Glomerular endothelial cell (primary cell): ENCODE data around the gene S1PR1. TPM values are rescaled to one million over a fixed set of nuclear protein-coding genes. Genes with fewer than 3 reads are reported as not detected.

Experiments
- DNase-seq: peaks from one replicate; pipeline ENCODE4 v3.0.0-alpha.2; 2011; ENCODE audit warnings: low read depth, low spot score; ENCODE audit errors: extremely low read depth
- total RNA-seq: library from RNA; depleted of rRNA; stranded (reverse); fragments of >200 nt; gene quantifications from 2 replicates; pipeline ENCODE4 v1.2.3, GENCODE V29; 2015

S1PR1 gene
- total RNA-seq, 1 donor from 2014 or later = 260 TPM

- no peak for DNase-seq
Observed at GRCh38 chr1:101245246-101245927, 8.6 kb downstream of the S1PR1 start.

DNA sequence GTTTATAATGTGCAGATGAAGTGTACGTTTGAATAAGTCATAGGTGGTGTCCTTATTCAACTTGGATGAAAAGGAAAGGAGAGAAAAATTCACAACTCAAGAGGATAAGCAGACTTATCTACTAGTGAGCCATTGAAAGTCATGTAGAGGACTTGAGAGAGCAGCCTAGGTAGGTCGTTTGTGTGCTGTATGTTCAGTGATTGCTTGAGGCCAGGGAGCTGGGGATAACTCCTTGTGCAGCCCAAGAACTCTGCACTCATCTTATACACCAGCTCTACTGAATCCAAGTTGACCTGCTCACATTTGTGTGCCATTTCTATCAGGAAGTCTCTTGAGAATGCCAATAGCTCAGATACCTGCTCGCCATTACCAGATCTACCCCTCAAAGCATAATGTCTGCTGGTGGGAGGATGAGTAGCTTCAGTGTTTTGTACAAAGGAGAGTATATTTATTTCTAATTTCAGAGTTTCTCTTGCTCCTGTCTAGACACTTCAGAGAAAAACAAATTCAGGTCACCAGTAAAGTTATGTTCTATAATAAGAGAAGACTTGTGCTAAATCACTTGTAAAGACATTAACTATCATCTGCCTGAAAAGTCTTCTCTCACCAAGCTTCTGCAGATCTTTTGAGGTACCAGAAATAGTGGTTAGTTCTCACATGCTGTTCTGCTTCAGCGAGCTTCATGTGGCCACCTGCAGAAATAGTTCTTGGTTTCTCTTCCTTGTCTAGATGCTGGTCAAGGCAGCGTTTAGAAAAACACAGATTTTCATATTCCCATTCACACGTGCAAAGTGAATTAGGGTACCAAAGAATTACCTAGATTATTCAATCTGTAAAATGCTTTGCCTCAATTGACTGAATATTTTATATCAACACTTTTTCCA lies 10.8 kb downstream of the S1PR1 start:
- no peak for DNase-seq

DNA sequence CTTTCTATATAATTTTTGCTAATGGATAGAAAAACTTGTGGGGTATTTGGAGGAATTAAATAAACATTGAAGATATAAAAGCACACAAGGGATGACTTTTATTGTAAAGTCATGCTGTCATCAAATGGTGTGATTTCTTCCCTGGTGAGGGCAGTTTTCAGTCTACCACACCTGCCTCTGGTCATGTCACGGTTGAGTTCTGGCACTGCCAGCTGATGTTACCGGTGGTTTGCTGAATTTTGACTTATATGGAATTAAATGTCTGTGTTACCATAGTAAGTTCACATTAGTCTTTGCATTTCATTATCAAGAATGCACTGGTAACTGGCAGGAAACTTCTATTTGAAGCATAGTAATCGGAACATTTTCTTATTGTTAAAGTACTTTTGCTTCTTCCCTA lies 13.4 kb downstream of the S1PR1 start:
- DNase-seq = no peak

DNA sequence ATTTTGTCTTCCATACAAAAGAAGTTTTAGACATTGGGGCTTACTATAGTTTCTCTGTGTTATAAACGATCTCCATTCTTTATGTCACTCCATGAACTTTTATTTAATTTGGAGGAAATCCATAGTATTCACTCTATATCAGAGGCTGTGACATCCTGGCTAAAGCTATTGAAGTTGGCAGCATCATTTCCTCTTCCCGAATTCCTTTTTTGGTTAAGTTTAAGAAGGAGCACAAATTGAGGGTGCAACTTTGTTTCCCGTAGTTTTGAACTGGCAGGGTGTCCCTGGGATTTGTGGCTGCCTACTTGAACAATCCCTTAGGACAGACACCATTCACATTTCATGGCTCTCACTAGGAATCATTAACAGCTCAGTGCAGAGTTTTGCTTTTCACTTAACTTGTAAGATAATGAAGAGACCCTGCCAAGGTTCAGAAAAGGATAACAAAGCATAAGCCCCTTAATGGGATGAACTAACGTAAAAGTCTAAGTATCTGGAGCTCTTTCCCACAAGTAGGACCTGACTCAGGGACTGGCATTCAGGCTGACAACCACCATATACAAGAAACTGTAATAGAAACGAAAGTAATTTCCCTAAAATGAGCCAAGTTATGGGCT lies 13.9 kb downstream of the S1PR1 start:
- DNase-seq = no peak

- DNase-seq = no peak
Observed at GRCh38 chr1:101251504-101251903, 14.7 kb downstream of the S1PR1 start.

- no peak for DNase-seq
Observed at GRCh38 chr1:101253976-101254674, 17.3 kb downstream of the S1PR1 start.

DNA sequence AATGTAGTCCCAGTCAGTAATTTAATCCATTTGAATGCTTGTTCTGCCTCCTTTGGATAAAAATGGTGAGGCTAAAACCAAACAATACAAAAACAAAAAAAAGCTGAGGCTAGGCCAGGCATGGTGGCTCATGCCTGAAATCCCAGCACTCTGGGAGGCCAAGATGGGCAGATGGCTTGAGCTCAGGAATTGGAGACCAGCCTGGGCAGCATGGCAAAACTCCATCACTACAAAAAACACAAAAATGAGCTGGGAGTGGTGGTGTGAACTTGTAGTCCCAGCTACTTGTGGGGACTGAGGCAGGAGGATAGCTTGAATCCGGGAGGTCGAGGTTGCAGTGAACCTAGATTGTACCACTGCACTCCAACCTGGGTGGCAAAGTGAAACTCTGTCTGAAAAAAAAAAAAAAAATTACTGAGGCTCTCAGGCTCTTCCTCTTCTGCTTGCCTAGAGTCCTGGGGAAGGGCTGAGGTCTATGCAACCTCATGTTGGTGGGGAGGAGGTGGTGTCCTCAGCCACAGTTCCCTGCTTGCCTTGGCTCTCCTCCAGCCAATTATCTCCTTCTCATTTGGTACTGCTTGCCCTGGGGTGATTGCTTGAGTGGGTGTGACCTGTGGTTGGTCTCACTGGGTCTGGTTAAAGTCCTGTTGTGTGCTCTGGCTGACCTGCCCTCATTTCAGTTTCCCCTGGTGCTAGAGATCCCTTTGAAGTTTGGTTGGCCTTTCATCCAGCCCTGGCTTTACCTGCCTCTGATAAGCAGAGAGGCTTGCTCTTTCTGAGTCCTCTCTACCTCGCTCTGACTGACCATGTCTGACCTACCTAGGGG lies 20.9 kb downstream of the S1PR1 start:
- DNase-seq = no peak

DNA sequence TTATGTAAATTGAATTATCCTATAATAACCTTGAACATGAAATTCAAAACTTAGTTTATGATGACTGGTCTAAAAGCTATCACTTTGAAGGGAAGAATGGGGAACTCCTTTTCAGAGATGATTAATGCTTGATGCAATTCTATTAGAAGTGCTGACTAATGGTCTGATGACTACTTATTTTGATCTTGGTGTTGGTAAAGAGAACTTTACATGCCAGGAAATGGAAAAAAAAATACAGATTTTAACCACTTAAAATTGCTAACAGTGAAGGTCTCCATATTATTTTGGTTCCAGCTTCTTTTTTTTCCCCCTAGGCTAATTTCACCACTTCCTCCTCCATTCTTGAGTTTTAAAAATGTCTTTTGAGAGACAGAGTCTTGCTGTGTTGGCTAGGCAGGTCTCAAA lies 22.9 kb downstream of the S1PR1 start:
- DNase-seq = no peak

DNA sequence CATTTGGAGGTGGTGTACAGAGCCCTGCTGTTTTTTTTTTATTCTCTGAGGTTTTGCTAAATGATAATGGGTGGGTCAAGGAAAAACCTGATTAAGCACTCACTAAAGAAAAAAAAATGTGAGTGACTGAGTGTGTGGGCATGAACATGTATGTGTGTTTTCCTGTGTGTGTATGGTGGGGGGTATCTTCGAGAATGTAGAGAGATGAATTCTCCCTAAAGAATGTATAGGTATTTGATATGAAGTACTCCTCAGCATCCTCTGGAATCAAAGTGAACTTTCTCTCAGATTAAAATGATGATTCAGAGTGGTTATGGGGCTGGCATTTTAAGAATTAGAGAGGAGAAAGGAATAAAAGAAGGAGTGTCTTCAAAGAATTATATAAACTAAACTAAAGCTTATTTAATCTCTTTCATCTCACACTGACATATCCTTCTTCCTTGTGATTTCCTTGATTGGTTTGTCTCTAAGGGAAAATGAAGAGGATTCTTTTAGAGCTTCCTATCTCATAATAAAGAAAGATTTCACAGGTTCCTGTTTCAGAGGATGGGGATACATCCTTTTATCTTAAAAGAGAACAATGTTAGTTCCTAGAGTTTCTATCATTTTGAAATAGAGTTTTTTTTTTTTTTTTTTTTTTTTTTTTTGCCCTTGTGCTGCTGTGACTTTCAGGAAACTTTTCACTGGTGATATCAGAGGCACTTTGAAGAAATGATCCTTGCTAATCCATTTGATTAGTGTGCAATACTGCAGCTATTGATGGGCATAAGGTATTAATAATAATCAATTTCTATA lies 23.9 kb downstream of the S1PR1 start:
- no peak for DNase-seq

GRCh38 chr1:101261623-101262022 lies 24.8 kb downstream of the S1PR1 start:
- DNase-seq = no peak

DNA sequence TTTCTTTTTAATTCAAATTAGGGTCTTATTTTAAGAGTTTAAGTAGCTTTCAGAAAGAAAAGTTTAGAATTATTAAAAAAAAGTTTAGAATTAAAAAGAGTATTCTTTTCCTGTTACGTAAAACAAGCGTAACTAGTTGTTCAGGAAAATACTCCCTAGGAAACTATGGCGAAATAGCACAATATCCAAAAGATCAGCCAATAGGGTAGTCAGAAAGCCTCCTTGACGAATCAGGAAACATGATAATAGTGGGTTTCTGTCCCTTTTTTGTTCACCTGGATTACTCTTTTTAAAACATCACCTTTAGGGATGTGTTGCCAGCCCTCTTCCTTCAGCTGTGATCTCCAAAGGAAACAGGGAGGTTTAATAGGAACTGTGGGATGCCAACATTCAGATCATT lies 25.2 kb downstream of the S1PR1 start:
- no peak for DNase-seq

GRCh38 chr1:101262630-101263348 lies 26.0 kb downstream of the S1PR1 start:
- DNase-seq = no peak

DNA sequence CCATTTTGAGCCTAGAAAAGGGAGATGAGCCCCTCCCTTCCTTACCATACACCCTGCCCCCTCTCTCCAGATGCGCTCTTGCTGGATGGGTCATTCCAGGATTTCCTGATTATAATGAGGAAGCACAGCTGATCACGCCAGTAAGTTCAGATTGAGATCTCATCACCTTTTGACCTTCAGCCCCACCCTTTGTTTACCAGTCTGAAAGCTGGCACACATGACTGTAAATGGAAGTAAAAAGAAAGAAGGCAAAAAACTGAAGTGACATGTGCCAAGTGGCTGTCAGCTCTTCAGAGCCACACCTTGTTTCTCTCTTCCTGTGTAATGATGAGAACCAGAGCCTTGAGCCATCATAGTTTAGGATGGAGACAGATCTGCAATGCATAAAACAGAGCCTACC lies 27.9 kb downstream of the S1PR1 start:
- no peak for DNase-seq

- no peak for DNase-seq
Observed at GRCh38 chr1:101265684-101266083, 28.9 kb downstream of the S1PR1 start.

DNA sequence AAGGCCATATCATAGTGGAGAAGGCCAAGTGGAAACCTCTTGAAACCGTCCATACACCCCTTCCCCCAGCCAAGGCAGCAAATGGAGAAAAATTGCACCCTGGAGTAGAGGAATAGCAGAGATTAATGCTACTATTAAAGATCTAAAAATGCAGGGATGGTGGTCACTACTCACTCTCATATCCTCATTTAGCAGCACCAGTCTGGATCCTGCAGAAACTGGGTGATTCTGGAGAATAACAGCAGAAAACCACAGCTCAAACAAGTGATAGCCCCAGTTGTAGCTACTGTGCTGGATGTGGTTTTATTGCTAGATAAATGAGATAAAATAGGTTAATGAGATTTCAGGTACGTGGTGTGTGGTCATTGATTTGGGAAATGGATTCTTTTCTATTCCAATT lies 30.3 kb downstream of the S1PR1 start:
- DNase-seq = no peak

DNA sequence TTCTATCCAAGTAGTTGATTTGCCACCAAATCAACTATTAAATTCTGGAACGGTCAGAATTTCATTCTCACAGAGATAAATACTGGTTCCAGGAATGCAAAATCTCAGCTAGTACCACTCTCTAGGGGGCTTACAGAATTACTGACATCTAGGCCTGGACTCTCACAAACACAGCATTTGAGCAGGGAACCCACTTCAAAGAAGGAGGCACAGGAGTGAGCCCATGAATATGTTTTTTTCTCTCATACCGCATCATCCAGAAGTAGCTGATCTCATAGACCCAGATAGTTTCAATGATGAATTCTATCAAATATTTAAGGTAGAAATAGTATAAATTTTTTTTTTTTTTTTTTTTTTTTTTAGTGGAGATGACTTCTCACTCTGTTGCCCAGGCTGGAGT lies 32.1 kb downstream of the S1PR1 start:
- DNase-seq = no peak

DNA sequence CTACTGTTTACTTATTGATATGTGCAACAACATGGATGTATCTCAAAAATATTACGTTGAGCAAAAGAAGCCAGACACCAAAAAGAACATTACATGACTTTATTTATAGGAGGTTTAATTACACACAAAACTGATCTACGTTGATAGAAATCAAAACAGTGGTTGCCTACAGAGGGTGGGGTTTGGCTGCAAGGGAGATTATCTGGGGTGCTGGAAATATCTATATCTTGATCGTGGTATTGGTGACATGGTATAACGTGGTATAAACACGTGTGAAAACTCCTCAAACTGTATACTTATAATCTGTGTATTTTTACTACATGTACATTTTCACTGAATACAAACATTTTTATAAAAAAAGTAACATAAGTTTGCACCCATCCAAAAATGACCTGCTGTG lies 38.9 kb downstream of the S1PR1 start:
- no peak for DNase-seq

DNA sequence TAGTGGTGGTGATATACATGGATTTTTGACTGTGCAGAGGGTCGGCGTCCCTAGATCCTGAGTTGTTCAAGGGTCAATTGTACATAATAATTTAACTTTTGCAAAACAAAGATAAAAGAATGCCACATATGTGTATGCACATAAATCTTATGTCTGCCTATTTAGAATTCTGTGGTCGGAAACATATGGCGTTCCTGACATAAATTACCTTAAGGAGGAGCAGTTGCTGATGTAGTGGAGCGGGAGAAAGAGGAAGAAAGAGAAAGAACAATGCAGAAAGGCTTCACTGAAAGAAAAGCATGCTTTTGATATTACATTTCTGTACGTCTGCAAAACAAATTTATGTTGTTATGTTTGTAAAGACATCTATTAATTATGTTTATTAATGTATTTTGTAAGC lies 40.0 kb downstream of the S1PR1 start:
- no peak for DNase-seq

GRCh38 chr1:101278238-101278637 lies 41.4 kb downstream of the S1PR1 start:
- DNase-seq = no peak
